ELR (cell line): ENCODE measurements around the gene NFASC.

ENCODE experiments used
- DNase-seq: peaks from one replicate; pipeline ENCODE4 v3.0.0-alpha.2; 2015; ENCODE audit warnings: low read depth

NFASC gene

DNA sequence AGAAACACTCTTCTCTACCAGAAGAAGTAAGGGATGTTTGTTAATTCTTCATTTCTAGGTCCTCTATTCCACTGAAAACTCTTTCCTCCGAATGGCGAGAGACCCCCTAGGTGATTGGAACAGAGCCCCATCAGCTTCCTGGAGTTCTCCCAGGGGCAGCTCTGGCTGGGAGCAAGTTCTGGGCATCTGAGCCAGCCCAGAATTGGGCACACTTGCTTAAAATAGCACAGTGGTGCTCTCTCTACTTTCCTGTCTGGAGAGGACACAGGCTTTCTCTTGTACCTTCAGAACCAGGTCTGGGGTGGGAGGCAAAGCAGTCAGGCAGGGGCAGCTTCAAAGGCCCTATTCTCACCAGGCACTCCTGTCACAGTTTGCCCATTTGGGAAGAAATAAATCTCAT is 89.2 kb downstream of the NFASC start:
- DNase-seq = no peak

DNA sequence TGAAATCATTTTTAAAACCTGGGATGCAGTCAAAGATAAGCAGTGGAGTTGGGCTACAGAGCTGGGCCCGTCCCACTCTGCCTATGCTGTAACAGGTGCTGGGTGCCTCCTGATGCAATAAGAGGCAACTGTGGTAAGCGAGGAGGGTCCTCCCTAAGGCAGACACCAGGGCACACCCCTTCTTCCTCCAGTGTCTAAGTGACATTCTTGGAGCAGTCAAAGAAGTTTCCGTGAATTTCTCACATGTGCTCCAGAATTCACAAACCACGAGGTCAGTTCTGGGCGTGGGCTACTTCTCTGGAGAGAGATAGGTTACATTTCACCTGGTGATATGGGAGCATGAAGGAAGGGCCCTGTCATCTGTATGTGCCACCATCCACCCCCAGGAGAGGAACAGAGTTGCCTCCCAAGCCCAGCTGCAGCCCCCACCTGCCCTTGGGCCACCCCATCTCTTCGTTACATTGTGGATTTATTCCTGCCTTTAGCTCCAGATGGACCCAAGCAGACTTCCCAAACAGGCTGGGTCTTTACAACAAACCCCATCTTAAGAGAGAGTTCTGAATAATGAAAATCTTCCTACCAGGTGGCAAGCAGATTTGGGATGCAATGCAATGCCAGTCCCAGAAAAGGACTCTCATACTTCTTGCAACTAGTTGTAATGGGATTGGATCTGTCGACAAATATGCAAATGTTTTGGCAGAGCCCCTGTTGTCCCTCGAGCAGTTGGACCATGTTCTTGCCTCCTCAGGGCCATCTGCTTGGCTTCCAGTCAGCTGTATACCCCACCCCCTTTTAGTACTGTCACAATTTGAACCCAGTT is 89.9 kb downstream of the NFASC start:
- no peak for DNase-seq

DNA sequence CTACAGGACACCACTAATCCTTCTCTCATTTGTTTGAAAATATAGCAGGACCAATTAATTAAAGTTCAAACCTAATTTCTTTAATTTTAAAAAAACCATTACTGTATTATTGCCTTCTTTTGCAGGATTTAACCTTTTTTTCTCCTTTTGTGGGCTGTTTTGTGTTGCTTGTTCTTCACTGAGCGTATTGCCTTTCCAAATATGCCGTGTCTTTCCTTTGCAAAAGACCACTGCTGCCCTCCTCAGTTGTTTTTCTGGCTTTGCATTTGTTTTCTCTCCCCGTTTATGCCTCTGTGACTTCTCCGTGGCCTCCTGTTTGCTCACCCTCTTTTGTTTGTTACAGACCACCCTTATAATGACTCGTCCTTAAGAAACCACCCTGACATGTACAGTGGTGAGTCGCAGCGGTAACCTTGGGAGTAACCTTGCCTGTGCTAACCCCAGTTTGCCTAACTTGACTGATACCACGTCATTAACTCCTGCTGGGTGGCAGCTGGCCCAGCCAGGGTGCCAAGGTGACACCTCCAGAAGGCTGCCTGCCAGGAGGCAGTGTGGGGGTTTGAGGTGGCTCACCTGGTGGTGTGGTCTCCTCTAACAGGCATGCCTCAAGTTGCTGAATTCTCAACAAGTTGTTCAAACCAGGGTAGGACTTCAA is 91.2 kb downstream of the NFASC start:
- DNase-seq = no peak

DNA sequence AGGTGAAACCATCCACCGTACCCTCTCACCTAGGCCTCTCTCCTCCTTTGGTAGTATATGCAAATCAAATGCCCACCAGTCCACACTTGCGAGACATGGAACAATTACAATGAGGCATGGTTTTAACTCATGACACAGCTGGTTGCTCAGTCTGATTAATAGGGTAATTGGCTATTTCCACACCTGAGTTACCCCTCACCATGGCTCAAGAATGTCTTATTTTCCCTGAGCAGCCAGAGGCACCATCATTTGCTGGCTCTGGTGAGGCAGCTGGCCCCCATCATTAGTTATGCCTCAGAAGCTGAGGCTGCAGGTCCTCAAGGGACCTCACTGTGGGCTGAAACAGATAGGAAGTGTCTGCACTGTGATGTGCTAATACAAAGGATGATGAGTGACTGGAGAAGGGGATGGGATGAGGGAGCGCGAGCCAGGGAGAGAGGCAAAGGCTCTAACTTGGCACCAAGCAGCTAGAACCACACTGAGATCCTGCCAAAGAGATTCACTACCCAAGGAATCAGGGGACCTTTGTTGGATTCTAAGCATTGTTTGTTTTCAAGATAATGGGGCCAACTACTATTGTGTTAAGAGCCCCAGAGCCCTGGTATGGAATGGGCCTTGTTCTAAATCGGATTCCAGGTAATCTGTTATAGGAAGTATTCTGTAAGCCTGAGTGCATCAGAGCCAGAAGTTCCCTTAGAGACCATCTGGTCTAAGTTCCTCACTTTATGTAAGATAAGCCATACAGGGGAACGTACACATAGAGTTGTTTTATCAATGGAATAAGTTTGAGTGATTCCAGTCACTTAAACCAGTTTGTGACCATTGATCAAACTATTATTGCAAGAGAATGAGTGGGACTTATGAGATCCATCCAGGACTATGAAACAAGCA is 92.3 kb downstream of the NFASC start:
- DNase-seq = no peak

DNA sequence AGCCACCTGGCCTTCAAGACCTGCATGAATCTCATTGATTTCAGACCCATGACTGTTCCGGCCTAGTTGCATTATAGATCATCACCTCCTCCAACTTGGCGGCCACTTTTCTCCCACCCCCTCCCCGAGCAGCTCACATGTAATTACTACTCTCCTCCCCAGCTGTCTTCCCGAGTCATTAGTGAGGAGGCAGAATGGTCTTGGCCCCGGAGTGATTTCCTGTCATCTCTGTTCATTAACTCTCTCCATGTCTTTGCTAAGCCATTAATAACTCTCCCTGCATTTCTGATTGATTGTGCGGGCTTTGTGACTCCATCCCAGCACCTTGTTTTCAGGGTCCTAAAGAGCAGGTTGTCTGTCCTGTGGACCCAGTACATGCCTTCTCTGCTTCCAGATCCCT is 96.8 kb downstream of the NFASC start:
- no peak for DNase-seq

DNA sequence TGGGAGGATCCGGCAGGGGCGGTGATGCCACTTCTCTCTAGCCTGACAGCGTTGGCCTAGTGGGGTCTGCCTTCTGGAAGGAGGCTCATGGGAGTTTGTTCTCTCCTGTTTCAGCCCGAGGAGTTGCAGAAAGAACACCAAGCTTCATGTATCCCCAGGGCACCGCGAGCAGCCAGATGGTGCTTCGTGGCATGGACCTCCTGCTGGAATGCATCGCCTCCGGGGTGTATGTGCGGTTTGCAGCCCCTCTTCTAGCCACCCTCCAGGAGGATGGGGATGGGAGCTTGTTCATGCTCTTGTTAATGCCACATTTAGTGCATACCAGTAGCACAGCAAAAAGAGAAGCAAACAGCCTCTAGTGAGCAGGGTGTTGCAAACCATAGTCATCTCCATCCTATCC is 97.5 kb downstream of the NFASC start:
- no peak for DNase-seq

DNA sequence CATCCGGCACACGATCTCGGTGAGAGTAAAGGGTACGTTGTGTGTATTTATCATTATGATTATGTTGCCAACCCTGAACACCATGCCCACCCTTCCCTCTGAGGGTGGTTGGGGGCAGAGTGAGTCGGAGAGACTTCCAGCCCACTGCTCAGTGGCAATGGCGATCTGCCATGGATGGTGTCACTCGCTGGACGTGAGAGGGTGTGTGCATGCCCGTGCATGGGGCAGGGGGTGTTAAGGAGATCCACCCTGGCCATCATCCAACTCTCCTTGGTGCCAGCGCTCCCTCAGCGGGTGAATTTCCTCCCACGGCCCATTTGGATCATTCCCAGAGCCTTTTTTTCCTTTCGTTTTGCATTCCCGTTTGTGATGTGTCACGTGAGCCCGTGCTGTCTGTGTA is 98.3 kb downstream of the NFASC start:
- no peak for DNase-seq

DNA sequence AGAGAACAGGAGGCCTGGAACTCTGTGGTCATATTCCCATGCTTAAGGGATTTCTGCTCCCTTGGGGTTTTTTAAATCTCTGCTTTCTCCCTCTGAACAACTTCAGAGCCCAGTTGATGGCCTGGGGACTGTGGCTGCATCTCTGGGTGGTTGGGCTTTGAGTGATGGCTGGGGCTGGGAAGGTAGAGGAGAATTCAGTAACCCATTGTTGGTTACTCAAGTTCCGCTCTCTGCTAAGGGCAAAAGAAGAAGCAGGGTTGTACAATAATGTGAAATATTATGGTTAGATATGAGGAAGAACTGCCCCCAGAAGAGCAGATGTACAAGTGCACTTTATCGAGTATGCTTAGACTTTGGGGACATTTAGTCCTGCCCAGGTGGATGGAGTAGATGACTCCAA is 100.3 kb downstream of the NFASC start:
- DNase-seq = no peak

DNA sequence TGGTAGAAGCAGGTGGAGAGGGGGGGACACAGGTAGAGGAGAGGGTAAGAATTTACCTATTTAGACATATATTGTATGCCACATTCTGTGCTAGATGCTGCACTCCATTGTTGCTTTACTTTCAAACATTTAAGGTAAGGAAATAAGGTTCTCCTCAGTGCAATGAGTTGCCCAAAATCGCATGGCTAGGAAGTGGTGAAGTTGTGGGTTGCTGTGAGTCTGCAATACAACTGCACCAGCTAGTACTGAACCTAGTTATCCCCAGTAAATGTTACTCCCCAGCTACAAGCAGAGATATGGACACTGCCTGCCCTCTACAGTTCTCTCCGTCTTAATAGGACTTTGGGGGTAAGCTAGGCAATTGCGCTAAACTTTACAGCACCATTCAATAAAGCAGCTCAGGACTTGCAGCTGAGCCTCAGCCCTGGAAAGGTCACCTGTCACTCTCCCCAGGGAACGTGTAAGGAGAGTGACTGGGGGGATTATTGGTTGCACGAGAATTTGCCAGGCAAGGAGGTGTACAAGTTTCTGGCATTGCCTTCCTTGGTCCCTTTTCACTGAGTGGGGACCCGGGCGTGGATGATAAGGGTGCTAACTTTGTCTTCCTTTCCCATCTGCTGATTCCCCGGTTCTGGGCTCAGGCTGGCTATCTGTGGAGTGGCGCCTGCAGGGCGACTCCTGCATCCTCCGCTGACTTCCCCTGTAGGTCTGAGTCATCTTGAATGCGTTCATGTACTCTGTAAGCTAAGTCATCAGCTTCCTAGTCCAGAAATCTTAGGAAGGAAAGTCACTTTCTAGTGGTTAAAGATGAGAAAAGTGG is 101.1 kb downstream of the NFASC start:
- peak; percentile 85 for DNase-seq

DNA sequence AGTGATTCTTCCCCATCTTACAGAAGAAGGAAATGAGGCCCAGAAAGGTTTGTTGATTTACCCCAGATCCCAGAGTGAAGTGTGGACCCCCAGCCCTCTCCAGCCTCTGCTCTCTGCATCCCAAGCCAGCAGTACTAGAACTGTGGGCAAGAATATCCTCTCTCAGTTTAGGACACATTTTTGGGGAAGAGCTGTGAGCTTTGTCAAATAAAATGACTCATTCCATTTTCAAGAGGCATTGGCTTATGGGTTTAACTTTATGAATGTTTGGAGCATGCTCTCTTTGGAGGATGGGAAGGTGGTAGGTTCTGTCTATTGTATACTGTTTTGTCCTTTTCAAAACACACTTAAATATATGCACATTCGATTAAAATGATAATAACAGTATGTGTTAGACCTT is 101.8 kb downstream of the NFASC start:
- DNase-seq = no peak

DNA sequence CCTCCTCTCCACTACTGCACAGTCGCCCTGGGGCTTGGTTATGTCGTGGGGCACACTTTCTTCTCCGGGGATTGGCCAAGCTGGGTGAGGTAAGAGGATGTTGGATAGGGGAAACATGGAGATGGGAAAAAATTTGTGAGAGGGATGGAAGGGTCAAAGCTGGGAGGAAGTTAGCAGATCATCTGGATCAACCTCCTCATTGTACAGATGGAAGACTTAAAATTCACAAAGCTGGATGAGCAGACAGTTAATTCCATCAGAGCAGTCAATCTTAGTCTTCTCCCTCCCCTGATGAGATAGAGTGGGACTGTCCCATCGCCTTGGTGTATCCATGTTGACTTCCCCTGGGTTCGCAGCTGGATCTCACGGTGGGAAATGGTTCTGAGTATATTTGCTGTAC is 102.8 kb downstream of the NFASC start:
- DNase-seq = no peak

DNA sequence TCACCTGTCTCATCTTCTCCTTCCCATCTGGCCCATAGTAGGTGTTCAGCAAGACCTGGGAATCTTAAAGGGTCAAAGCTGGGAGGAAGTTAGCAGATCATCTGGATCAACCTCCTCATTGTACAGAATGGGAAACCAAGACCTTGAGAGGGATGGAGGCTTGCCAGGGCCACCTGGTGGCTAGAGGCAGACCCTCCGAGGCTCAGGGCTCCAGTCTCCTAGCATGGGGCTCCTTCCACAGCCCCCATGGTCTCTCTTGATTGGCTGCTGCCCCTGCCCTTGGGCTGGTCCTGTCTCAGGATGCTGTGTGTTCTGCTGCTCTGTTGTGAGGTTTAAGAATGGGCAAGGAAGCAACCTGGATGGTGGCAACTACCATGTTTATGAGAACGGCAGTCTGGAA is 103.7 kb downstream of the NFASC start:
- DNase-seq = no peak

DNA sequence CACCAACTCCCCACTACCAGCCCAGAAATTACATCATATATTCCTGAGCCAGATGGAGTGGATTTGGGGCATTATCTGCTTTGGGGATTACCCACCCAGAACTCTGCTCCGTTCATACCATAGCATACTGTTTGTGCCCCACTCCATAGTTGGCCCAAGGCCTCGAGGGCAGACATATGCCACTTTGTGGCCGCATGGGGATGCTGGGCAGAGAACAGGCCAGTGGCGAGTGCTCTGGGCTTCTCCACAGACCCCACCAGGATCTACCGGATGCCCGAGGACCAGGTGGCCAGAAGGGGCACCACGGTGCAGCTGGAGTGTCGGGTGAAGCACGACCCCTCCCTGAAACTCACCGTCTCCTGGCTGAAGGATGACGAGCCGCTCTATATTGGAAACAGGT is 104.4 kb downstream of the NFASC start:
- DNase-seq = no peak

DNA sequence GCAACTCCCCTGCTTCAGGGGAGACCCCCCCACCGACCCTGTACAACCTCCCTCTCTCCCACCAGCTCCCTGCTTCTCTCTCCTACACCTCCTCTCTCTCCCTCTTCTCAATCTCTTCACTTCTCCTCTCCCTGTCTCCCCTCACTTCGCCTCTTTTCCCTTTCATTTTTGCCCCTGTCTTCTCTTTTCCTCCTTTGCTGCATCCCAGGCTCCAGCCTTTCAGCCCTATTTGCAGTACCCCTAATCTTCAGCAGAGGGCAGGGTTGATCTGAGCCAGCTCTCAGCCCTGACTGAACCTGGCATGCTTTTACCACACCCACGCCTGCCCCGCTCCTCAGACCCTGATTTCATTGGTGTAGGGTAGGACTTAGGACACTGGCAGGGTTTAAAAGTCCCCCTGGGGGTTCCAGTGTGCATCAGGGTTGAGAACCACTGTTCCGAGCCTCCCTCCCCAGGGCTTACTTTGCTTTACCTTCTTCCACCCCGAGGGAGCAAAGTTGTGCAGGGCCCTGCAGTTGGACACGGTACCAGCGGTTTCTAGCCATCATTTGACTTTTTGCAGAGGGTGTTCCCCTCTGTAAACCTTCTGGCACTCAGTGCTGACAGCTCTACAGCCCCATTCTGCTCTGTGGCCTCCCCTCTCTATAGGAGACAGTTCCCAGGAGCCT is 105.0 kb downstream of the NFASC start:
- DNase-seq = peak; percentile 62

DNA sequence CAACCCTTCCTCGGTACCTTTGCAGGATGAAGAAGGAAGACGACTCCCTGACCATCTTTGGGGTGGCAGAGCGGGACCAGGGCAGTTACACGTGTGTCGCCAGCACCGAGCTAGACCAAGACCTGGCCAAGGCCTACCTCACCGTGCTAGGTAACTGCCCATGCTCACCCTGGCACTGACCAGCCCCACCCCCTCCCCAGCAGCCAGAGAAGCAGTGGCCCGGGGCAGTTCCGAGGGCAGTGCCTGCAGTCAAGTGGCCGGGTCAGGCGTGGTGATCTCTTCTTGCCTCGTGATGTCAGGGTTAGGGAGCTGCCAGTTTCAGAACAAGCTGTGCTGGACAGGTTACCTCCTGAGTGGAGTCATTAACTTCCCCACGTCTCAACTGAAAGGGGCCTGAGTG is 106.0 kb downstream of the NFASC start:
- no peak for DNase-seq

DNA sequence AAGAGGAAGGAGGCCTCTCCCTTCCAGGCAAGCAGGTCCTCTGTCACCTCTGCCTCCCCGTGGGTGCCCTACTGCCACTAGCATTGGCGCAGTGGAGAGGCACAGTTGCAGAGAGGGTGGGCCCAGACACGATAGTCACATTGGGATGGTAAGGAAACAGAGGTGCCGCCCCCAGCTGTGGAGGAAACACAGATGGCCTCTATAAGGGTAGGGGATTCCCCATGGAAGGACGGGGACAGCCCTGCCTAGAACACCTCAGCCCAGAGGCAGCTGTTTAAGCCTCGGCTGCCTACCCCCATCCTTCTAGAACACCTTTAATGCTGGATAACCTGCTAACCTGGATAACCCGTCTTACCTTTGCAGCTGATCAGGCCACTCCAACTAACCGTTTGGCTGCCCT is 106.7 kb downstream of the NFASC start:
- no peak for DNase-seq

DNA sequence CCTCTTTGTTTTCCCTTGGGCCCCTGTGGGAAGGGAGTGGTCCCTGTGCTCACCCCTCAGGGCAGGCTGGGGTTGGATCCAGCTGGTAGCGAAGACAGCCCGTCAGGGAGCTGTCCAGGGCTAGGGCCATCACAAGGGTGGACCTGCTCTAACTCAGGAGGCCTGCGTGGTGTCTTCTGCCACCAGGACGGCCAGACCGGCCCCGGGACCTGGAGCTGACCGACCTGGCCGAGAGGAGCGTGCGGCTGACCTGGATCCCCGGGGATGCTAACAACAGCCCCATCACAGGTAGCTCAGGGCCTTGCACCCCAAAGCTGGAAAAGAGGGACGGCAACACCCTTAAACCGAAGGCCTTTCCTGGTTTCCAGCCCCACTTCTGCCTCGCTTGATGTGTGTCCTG is 108.1 kb downstream of the NFASC start:
- no peak for DNase-seq

DNA sequence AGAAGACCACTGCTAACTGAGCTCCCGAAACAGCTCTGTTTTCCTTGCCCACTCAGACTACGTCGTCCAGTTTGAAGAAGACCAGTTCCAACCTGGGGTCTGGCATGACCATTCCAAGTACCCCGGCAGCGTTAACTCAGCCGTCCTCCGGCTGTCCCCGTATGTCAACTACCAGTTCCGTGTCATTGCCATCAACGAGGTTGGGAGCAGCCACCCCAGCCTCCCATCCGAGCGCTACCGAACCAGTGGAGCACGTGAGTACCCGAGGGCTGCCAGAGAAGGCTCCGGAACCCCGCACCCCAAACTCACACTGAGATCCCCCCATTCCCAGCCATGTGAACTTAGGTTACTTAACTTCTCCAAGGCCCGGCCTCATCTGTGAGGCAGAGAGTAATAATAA is 108.6 kb downstream of the NFASC start:
- DNase-seq = no peak

DNA sequence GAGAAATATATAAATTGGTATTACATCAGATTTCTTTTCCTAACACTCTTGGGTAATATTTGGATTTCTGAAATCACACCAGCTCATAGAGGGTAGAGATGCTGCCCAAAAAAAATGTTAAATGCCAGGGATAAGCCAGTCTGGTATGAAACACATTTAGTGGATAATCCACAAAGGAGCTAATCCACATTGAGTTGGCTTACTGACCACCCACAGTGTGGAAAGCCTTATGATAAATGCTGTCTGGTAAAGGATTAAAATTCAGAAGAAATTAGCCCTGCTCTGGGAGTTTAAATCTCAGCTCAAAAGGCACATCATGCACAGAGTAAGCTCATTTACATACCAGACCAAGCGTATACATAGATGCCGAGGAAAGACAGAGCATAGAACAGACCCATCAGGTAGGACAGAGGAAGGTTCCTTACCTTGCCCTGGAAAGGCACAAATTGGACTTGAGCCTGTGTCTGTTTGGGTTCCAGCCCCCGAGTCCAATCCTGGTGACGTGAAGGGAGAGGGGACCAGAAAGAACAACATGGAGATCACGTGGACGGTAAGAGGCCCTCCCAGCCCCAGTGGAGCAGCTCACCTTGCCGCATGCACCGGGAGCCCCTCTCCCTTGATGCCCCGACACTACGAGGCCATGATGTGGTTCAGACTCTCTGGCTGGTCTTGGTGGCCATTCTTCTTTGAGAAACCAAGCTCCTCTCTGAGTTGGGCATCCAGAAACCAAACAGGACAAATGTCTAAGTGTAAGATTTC is 109.4 kb downstream of the NFASC start:
- no peak for DNase-seq

DNA sequence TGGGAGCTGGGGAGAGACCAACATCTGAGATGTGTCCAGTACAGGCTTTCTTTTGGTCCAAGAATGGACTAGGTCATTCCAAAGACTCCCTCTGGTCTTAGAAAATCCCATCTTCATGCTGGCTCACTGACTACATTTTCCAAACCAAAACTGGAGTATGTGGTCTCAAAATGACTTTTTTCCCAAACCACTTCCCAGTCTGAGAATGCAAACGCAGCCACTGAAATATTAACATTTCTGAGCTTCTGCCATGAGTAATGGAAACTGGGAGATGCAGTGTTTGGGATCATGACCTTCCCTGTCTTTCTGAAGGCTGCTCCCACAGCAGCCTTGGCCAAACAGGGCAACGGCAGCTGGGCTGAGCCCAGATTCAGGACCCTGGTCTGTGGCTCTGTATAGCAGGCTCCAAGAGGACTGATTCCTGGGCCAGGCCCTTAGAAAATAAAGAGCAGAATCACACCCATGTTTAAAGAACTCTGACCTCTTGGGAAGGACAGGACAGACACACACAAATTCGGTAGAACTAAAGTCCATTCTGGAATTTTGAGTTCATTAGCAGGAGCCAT is 110.3 kb downstream of the NFASC start:
- DNase-seq = no peak
